Mesothelial cell of epicardium (in vitro differentiated cells): Measurements from ENCODE around the gene IFNA6. TPM values are rescaled to one million over a fixed set of nuclear protein-coding genes. Genes with fewer than 3 reads are reported as not detected.
A peak's percentile ranks its signal among the peaks of the same experiment; 100 is the strongest.

ENCODE experiments used
- DNase-seq, 2 experiments: peaks; one replicate each; pipeline ENCODE4 v3.0.0; 2021; ENCODE audit warnings: low spot score in 2 of 2; ENCODE audit not compliant: unreplicated experiment in 2 of 2
- H3K27ac Mint-ChIP-seq: 2 replicates; pipeline ENCODE4 v1.8.0; 2021; ENCODE audit warnings: mixed read lengths
- H3K27me3 Mint-ChIP-seq: 2 replicates; pipeline ENCODE4 v1.8.0; 2021; ENCODE audit warnings: low read depth, mixed read lengths
- H3K36me3 Mint-ChIP-seq: 2 replicates; pipeline ENCODE4 v1.8.0; 2021; ENCODE audit warnings: mixed read lengths
- H3K4me1 Mint-ChIP-seq: 2 replicates; pipeline ENCODE4 v1.8.0; 2021; ENCODE audit warnings: mixed read lengths
- H3K4me3 Mint-ChIP-seq: 2 replicates; pipeline ENCODE4 v1.8.0; 2021; ENCODE audit warnings: mild to moderate bottlenecking, moderate library complexity, mixed read lengths
- H3K9me3 Mint-ChIP-seq: 2 replicates; pipeline ENCODE4 v1.8.0; 2021; ENCODE audit warnings: mixed read lengths
- total RNA-seq: library from RNA; stranded (reverse); gene quantifications from 3 replicates; pipeline ENCODE4 v1.2.1, GENCODE V29; 2021
- TF ChIP-seq, protein P1 (sequence below): fragments of 200-600 bp; sonication (generic); IDR thresholded peaks from one replicate; pipeline ENCODE4 v1.5.0; 2021; ENCODE audit warnings: antibody characterized with exemption; ENCODE audit not compliant: unreplicated experiment

The IFNA6 gene
- 0.14 TPM in 1 of 3 replicates, not detected in the others for total RNA-seq

DNA sequence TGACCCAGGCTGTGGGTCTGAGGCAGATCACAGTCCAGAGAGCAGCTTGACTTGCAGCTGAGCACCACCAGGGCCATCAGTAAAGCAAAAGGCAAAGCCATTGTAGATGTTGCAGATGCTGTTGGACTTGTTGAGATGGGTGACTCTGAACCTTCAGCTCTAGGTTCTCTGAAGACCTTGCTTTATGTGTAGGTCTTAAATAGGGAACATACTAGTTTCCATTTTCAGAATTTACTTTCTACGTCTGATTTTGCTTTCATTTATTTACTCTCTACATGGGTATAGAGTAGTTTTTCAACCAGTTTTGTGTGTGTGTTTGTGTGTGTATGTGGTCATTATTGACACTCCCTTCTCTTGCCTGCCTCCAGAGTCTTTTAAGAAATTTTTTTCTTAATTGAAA is at the start of gene IFNA6:
TSS of gene IFNA6 (minus strand) at position 101 of the 400 bp plus-strand sequence. CDS start at position 101, 0 bp downstream.
- no peaks in the 10 kb centered on the region for H3K4me1 Mint-ChIP-seq
- no peak for DNase-seq
- TF ChIP-seq, protein P1, sequence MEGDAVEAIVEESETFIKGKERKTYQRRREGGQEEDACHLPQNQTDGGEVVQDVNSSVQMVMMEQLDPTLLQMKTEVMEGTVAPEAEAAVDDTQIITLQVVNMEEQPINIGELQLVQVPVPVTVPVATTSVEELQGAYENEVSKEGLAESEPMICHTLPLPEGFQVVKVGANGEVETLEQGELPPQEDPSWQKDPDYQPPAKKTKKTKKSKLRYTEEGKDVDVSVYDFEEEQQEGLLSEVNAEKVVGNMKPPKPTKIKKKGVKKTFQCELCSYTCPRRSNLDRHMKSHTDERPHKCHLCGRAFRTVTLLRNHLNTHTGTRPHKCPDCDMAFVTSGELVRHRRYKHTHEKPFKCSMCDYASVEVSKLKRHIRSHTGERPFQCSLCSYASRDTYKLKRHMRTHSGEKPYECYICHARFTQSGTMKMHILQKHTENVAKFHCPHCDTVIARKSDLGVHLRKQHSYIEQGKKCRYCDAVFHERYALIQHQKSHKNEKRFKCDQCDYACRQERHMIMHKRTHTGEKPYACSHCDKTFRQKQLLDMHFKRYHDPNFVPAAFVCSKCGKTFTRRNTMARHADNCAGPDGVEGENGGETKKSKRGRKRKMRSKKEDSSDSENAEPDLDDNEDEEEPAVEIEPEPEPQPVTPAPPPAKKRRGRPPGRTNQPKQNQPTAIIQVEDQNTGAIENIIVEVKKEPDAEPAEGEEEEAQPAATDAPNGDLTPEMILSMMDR, result no peak
- H3K36me3 Mint-ChIP-seq, result peaks cover 4% of the 10 kb centered on the region
- H3K27me3 Mint-ChIP-seq, result no peaks in the 10 kb centered on the region
- no peak within 1 kb of the TSS for H3K27ac Mint-ChIP-seq
- H3K4me3 Mint-ChIP-seq, result no peak within 1 kb of the TSS
- H3K9me3 Mint-ChIP-seq, result peaks cover 24% of the 10 kb centered on the region

GRCh38 chr9:21399956-21400355 is 49.3 kb upstream of the IFNA6 start:
- Mint-ChIP-seq H3K27ac (no peak overlapping the region), H3K4me3 (no peak overlapping the region), H3K27me3 (peaks cover 17% of the 10 kb centered on the region)

GRCh38 chr9:21398955-21399489 is 48.3 kb upstream of the IFNA6 start:
- Mint-ChIP-seq H3K27ac (no peak overlapping the region), H3K27me3 (peaks cover 16% of the 10 kb centered on the region), H3K36me3 (no peaks in the 10 kb centered on the region), H3K9me3 (no peaks in the 10 kb centered on the region), H3K4me1 (peaks cover 26% of the 10 kb centered on the region), H3K4me3 (no peak overlapping the region)
- TF ChIP-seq, protein P1, result no peak
- DNase-seq, result no peak

More at GRCh38 chr9:21399956-21400355, 49.3 kb upstream of the IFNA6 start:
- TF ChIP-seq, protein P1, result no peak
- H3K4me1 Mint-ChIP-seq, result peaks cover 26% of the 10 kb centered on the region
- H3K36me3 Mint-ChIP-seq, result no peaks in the 10 kb centered on the region
- no peaks in the 10 kb centered on the region for H3K9me3 Mint-ChIP-seq
- no peak for DNase-seq

- H3K27ac Mint-ChIP-seq, result no peak overlapping the region
- peak; percentile 51 to 84 for DNase-seq
- peaks cover 14% of the 10 kb centered on the region for H3K4me1 Mint-ChIP-seq
- no peaks in the 10 kb centered on the region for H3K36me3 Mint-ChIP-seq
- TF ChIP-seq, protein P1, result peak; percentile 81
- H3K4me3 Mint-ChIP-seq, result peak overlapping the region; percentile 63
- no peaks in the 10 kb centered on the region for H3K9me3 Mint-ChIP-seq
- H3K27me3 Mint-ChIP-seq, result peaks cover 3% of the 10 kb centered on the region
Measured at GRCh38 chr9:21395778-21396717, 45.4 kb upstream of the IFNA6 start.

- TF ChIP-seq, protein P1, result peak; percentile 50
- H3K36me3 Mint-ChIP-seq, result no peaks in the 10 kb centered on the region
- H3K4me1 Mint-ChIP-seq, result peaks cover 4% of the 10 kb centered on the region
- H3K27me3 Mint-ChIP-seq, result peaks cover 2% of the 10 kb centered on the region
- H3K27ac Mint-ChIP-seq, result no peak overlapping the region
- H3K4me3 Mint-ChIP-seq, result no peak overlapping the region
- DNase-seq, result no peak
- no peaks in the 10 kb centered on the region for H3K9me3 Mint-ChIP-seq
Measured at GRCh38 chr9:21392270-21392669, 41.6 kb upstream of the IFNA6 start.
